ENCODE data around the gene ITGAX. TPM values are rescaled to one million over a fixed set of nuclear protein-coding genes. Genes with fewer than 3 reads are reported as not detected.

Gene ITGAX
- total RNA-seq, 2 experiments from 2014 or later = not detected

GRCh38 chr16:31397096-31397660 is 42.2 kb downstream of the ITGAX start:
- Histone ChIP-seq H3K9me3 (ENCODE audit: low read length) (no peaks in the 10 kb centered on the region), H3K9me2 (ENCODE audit: insufficient read depth, low read length) (no peaks in the 10 kb centered on the region), H3K4me3 (ENCODE audit: low read depth, low read length, poor library complexity, severe bottlenecking) (no peak overlapping the region), H3K4me1 (ENCODE audit: insufficient read depth, low read length, poor library complexity, severe bottlenecking) (no peaks in the 10 kb centered on the region), H2AFZ (ENCODE audit: low read length) (no peak overlapping the region), H3K79me2 (ENCODE audit: insufficient read depth, low read depth, low read length) (no peaks in the 10 kb centered on the region), H3K4me2 (ENCODE audit: low read length) (no peak overlapping the region), H3K27ac (ENCODE audit: low read depth, low read length, poor library complexity, severe bottlenecking) (no peak overlapping the region), H4K20me1 (ENCODE audit: insufficient read depth, low read length) (no peaks in the 10 kb centered on the region), H3K36me3 (ENCODE audit: insufficient read depth, low read length) (no peaks in the 10 kb centered on the region)
- BruUV-seq (replicated peaks) = no TSS peak
- intact Hi-C loops (cut with micrococcal nuclease; ENCODE audit: unreplicated experiment) = no loop called here
- no peak for TF ChIP-seq EZH2phosphoT487 (IDR thresholded peaks at IDR 0.05; ENCODE audit: borderline replicate concordance, low read depth, low read length)
- no peak for TF ChIP-seq CTCF (conservative IDR thresholded peaks at IDR 0.05; ENCODE audit: low read length)
- ChIA-PET CTCF (ENCODE audit: unreplicated experiment) (no interaction called here), POLR2A (interaction anchor here (0.6 kb wide), 1 partner anchor 256 kb away, joined by 3 read pairs; no protein-coding TSS in a partner anchor)
- no peak for DNase-seq (ENCODE audit: low spot score)

GRCh38 chr16:31397701-31398100 is 42.7 kb downstream of the ITGAX start:
- no peaks in the 10 kb centered on the region for H3K9me2 ChIP-seq (ENCODE audit: insufficient read depth, low read length)
- H3K4me3 ChIP-seq (ENCODE audit: low read depth, low read length, poor library complexity, severe bottlenecking) = no peak overlapping the region
- H3K4me1 ChIP-seq (ENCODE audit: insufficient read depth, low read length, poor library complexity, severe bottlenecking) = no peaks in the 10 kb centered on the region
- CTCF ChIA-PET (ENCODE audit: unreplicated experiment) = no interaction called here
- no peak for DNase-seq (ENCODE audit: low spot score)
- H3K79me2 ChIP-seq (ENCODE audit: insufficient read depth, low read depth, low read length) = no peaks in the 10 kb centered on the region
- no peak for TF ChIP-seq CTCF (conservative IDR thresholded peaks at IDR 0.05; ENCODE audit: low read length)
- BruUV-seq (replicated peaks) = no TSS peak
- H3K9me3 ChIP-seq (ENCODE audit: low read length) = no peaks in the 10 kb centered on the region
- H3K27ac ChIP-seq (ENCODE audit: low read depth, low read length, poor library complexity, severe bottlenecking) = no peak overlapping the region
- H4K20me1 ChIP-seq (ENCODE audit: insufficient read depth, low read length) = no peaks in the 10 kb centered on the region
- no peaks in the 10 kb centered on the region for H3K36me3 ChIP-seq (ENCODE audit: insufficient read depth, low read length)
- POLR2A ChIA-PET = no interaction called here
- intact Hi-C loops (cut with micrococcal nuclease; ENCODE audit: unreplicated experiment) = no loop called here
- no peak overlapping the region for H2AFZ ChIP-seq (ENCODE audit: low read length)
- no peak overlapping the region for H3K4me2 ChIP-seq (ENCODE audit: low read length)

- intact Hi-C loops (cut with micrococcal nuclease; ENCODE audit: unreplicated experiment) = no loop called here
- Histone ChIP-seq H2AFZ (ENCODE audit: low read length) (no peak overlapping the region), H3K9me3 (ENCODE audit: low read length) (no peaks in the 10 kb centered on the region), H3K4me1 (ENCODE audit: insufficient read depth, low read length, poor library complexity, severe bottlenecking) (no peaks in the 10 kb centered on the region), H3K4me3 (ENCODE audit: low read depth, low read length, poor library complexity, severe bottlenecking) (no peak overlapping the region), H3K27ac (ENCODE audit: low read depth, low read length, poor library complexity, severe bottlenecking) (no peak overlapping the region), H3K9me2 (ENCODE audit: insufficient read depth, low read length) (no peaks in the 10 kb centered on the region), H4K20me1 (ENCODE audit: insufficient read depth, low read length) (no peaks in the 10 kb centered on the region), H3K4me2 (ENCODE audit: low read length) (no peak overlapping the region), H3K79me2 (ENCODE audit: insufficient read depth, low read depth, low read length) (no peaks in the 10 kb centered on the region), H3K36me3 (ENCODE audit: insufficient read depth, low read length) (no peaks in the 10 kb centered on the region)
- ChIA-PET POLR2A (no interaction called here), CTCF (ENCODE audit: unreplicated experiment) (no interaction called here)
- no TSS peak for BruUV-seq (replicated peaks)
- DNase-seq (ENCODE audit: low spot score) = no peak
- TF ChIP-seq EZH2phosphoT487 (IDR thresholded peaks at IDR 0.05; ENCODE audit: borderline replicate concordance, low read depth, low read length) (no peak), CTCF (conservative IDR thresholded peaks at IDR 0.05; ENCODE audit: low read length) (no peak)
Measured at GRCh38 chr16:31400191-31400590, 45.2 kb downstream of the ITGAX start.
